Measurements from ENCODE around the gene LRRC43.
"Not testable (repeated sequence)": the region's sequence is repeated elsewhere in the genome, so short reads cannot be mapped to it uniquely, and the experiment has no call there.

DNA sequence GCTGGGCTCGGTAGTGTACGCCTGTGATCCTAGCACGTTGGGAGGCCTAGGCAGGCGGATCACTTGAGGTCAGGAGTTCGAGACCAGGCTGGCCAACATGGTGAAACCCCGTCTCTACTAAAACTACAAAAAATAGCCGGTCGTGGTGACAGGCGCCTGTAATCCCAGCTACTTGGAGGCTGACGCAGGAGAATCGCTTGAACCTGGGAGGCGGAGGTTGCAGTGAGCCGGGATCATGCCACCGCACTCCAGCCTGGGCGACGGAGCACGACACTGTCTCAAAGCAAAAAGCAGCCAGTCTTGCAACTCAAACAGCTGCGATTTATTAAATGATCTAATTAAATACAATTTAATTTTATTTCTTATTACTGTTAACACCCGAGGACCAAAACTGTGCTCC lies 19.9 kb downstream of the LRRC43 start:
- TF ChIP-seq, protein P1, sequence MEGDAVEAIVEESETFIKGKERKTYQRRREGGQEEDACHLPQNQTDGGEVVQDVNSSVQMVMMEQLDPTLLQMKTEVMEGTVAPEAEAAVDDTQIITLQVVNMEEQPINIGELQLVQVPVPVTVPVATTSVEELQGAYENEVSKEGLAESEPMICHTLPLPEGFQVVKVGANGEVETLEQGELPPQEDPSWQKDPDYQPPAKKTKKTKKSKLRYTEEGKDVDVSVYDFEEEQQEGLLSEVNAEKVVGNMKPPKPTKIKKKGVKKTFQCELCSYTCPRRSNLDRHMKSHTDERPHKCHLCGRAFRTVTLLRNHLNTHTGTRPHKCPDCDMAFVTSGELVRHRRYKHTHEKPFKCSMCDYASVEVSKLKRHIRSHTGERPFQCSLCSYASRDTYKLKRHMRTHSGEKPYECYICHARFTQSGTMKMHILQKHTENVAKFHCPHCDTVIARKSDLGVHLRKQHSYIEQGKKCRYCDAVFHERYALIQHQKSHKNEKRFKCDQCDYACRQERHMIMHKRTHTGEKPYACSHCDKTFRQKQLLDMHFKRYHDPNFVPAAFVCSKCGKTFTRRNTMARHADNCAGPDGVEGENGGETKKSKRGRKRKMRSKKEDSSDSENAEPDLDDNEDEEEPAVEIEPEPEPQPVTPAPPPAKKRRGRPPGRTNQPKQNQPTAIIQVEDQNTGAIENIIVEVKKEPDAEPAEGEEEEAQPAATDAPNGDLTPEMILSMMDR (IDR thresholded peaks at IDR 0.05), result not testable (repeated sequence)
- TF ChIP-seq POLR2A (IDR thresholded peaks at IDR 0.05), result not testable (repeated sequence)
